ENCODE results near the gene MAZ.

DNA sequence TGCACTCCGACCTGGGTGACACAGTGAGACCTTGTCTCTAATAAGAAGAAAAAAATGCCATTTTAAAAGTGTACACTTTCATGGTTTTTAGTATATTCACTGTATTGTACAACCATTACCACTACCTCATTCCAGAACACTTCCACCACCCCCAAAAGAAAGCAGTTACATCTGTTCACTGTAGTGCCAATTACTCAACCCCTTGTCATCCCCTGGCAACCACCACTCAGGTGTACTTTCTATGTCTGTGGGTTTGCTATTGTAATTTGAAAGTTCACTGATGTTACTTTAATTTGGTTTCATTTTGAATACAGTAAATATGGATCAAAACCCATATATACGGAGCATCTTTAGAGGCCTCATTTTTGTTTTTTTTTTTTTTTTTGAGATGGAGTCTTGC, 22.2 kb upstream of the MAZ start:
- TF ChIP-seq, protein P1, sequence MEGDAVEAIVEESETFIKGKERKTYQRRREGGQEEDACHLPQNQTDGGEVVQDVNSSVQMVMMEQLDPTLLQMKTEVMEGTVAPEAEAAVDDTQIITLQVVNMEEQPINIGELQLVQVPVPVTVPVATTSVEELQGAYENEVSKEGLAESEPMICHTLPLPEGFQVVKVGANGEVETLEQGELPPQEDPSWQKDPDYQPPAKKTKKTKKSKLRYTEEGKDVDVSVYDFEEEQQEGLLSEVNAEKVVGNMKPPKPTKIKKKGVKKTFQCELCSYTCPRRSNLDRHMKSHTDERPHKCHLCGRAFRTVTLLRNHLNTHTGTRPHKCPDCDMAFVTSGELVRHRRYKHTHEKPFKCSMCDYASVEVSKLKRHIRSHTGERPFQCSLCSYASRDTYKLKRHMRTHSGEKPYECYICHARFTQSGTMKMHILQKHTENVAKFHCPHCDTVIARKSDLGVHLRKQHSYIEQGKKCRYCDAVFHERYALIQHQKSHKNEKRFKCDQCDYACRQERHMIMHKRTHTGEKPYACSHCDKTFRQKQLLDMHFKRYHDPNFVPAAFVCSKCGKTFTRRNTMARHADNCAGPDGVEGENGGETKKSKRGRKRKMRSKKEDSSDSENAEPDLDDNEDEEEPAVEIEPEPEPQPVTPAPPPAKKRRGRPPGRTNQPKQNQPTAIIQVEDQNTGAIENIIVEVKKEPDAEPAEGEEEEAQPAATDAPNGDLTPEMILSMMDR (IDR thresholded peaks at IDR 0.05; ENCODE audit: insufficient read depth, low read length, poor library complexity, severe bottlenecking) = no peak
- TF ChIP-seq EZH2phosphoT487 (conservative IDR thresholded peaks at IDR 0.05; ENCODE audit: low read length) = no peak

All from SU-DHL-6 (cell line).